Smooth muscle cell (in vitro differentiated cells): ENCODE data around the gene PSPC1. TPM values are rescaled to one million over a fixed set of nuclear protein-coding genes. Genes with fewer than 3 reads are reported as not detected.
"Not testable (repeated sequence)": the region's sequence is repeated elsewhere in the genome, so short reads cannot be mapped to it uniquely, and the experiment has no call there.

Experiments
- DNase-seq: peaks from one replicate; lab custom pipeline; 2025; ENCODE audit not compliant: unreplicated experiment; lab: John Stamatoyannopoulos, UW
- H2AFZ ChIP-seq: fragments of 200-600 bp; sonication (generic); 2 replicates; pipeline ENCODE4 v1.6.0; 2016; ENCODE audit warnings: antibody characterized with exemption, low read depth, mild to moderate bottlenecking
- H3F3A ChIP-seq: fragments of 200-600 bp; sonication (generic); 2 replicates; pipeline ENCODE4 v1.6.0; 2017; ENCODE audit warnings: antibody characterized with exemption, low read depth
- H3K27ac ChIP-seq: fragments of 200-600 bp; sonication (generic); 2 replicates; pipeline ENCODE4 v1.5.1; 2016; ENCODE audit warnings: low read depth, mild to moderate bottlenecking
- H3K27me3 ChIP-seq: fragments of 200-600 bp; sonication (generic); 2 replicates; pipeline ENCODE4 v1.6.1; 2016; ENCODE audit warnings: low read depth, mild to moderate bottlenecking
- H3K36me3 ChIP-seq: fragments of 200-600 bp; sonication (generic); 2 replicates; pipeline ENCODE4 v1.5.1; 2016; ENCODE audit warnings: low read depth
- H3K4me1 ChIP-seq: fragments of 200-600 bp; sonication (generic); 2 replicates; pipeline ENCODE4 v1.5.1; 2016; ENCODE audit warnings: low read depth
- H3K4me2 ChIP-seq: fragments of 200-600 bp; sonication (generic); 2 replicates; pipeline ENCODE4 v1.6.0; 2016; ENCODE audit warnings: mild to moderate bottlenecking
- H3K4me3 ChIP-seq: fragments of 200-600 bp; sonication (generic); 2 replicates; pipeline ENCODE4 v1.5.1; 2016; ENCODE audit warnings: mild to moderate bottlenecking
- H3K79me2 ChIP-seq: fragments of 200-600 bp; sonication (generic); 2 replicates; pipeline ENCODE4 v1.6.0; 2016; ENCODE audit warnings: low read depth, mild to moderate bottlenecking
- H3K9ac ChIP-seq: fragments of 200-600 bp; sonication (generic); 2 replicates; pipeline ENCODE4 v1.6.0; 2016; ENCODE audit warnings: low read depth
- H3K9me3 ChIP-seq: fragments of 200-600 bp; sonication (generic); replicated peaks from 2 replicates; pipeline ENCODE4 v1.5.1; 2016; ENCODE audit warnings: low read depth
- H4K20me1 ChIP-seq: fragments of 200-600 bp; sonication (generic); 2 replicates; pipeline ENCODE4 v1.6.0; 2016; ENCODE audit warnings: low read depth
- CTCF ChIP-seq: fragments of 200-600 bp; sonication (generic); IDR thresholded peaks from 2 replicates; pipeline ENCODE4 v1.5.1; 2017; ENCODE audit warnings: borderline replicate concordance, mild to moderate bottlenecking, antibody characterized with exemption; ENCODE audit not compliant: insufficient read depth, poor library complexity, severe bottlenecking
- WGBS: methylation state at CpG from one replicate; pipeline ENCODE4 v1.1.7; 2016; ENCODE audit warnings: low lambda C conversion rate; 5-methylcytosine and 5-hydroxymethylcytosine counted together
- polyA plus RNA-seq: library from polyadenylated mRNA; unstranded; fragments of >200 nt; fragmentation: Nextera tagmentation; extraction: Ambion mirVana; gene quantifications from 2 replicates; pipeline ENCODE4 v1.2.1, GENCODE V29; 2016
- total RNA-seq: library from RNA; depleted of rRNA; stranded (reverse); fragments of >200 nt; gene quantifications from 2 replicates; pipeline ENCODE4 v1.2.3, GENCODE V29; 2014

The PSPC1 gene
- total and polyA plus RNA-seq, 2 experiments from 2014 or later, result 7.9 to 22.8 TPM

GRCh38 chr13:19713186-19713965 lies 69.4 kb downstream of the PSPC1 start:
- Histone ChIP-seq H3K4me2 (peak overlapping the region; percentile 6), H3K27ac (peak overlapping the region; percentile 59), H3K9me3 (no peaks in the 10 kb centered on the region), H3K4me1 (peaks cover 4% of the 10 kb centered on the region), H4K20me1 (peaks cover 5% of the 10 kb centered on the region), H3K79me2 (peaks cover 22% of the 10 kb centered on the region), H3K27me3 (no peaks in the 10 kb centered on the region), H3K9ac (no peak overlapping the region), H2AFZ (no peak overlapping the region), H3K4me3 (no peak overlapping the region), H3K36me3 (peaks cover 6% of the 10 kb centered on the region), H3F3A (no peaks in the 10 kb centered on the region)
- TF ChIP-seq CTCF, result no peak
- DNase-seq, result no peak
- WGBS, result 57% methylated on average over 10 of the region's 10 CpGs

- H3F3A ChIP-seq, H3K9me3 ChIP-seq, H3K27ac ChIP-seq, DNase-seq, H2AFZ ChIP-seq, H3K4me3 ChIP-seq, H3K27me3 ChIP-seq, H3K4me1 ChIP-seq, H3K36me3 ChIP-seq, H4K20me1 ChIP-seq, H3K4me2 ChIP-seq, H3K9ac ChIP-seq: not testable (repeated sequence)
- peaks cover 24% of the 10 kb centered on the region for H3K79me2 ChIP-seq
Observed at GRCh38 chr13:19709782-19710181, 73.0 kb downstream of the PSPC1 start.

- not testable (repeated sequence) for H2AFZ ChIP-seq, H3K9ac ChIP-seq, H3K4me3 ChIP-seq, H4K20me1 ChIP-seq, H3K36me3 ChIP-seq, DNase-seq, H3K27me3 ChIP-seq, H3K4me2 ChIP-seq, H3K4me1 ChIP-seq, H3K9me3 ChIP-seq, H3F3A ChIP-seq, H3K27ac ChIP-seq
- 100% methylated on average over 1 of the region's 1 CpG for WGBS
- peaks cover 24% of the 10 kb centered on the region for H3K79me2 ChIP-seq
Observed at GRCh38 chr13:19709039-19709438, 73.7 kb downstream of the PSPC1 start.

- Histone ChIP-seq H4K20me1 (peaks cover 11% of the 10 kb centered on the region), H3K79me2 (peaks cover 14% of the 10 kb centered on the region)
- 85% methylated on average over 6 of the region's 6 CpGs for WGBS
- not testable (repeated sequence) for H3K4me2 ChIP-seq, H3K36me3 ChIP-seq, H3F3A ChIP-seq, H3K9ac ChIP-seq, H3K27me3 ChIP-seq, H3K4me1 ChIP-seq, H2AFZ ChIP-seq, H3K27ac ChIP-seq, H3K4me3 ChIP-seq, H3K9me3 ChIP-seq, DNase-seq
Observed at GRCh38 chr13:19704256-19704655, 78.5 kb downstream of the PSPC1 start.

GRCh38 chr13:19701619-19702018 lies 81.1 kb downstream of the PSPC1 start:
- not testable (repeated sequence) for H3K27me3 ChIP-seq, DNase-seq, H3K36me3 ChIP-seq, H2AFZ ChIP-seq, H3K4me2 ChIP-seq, H3K4me3 ChIP-seq, H3K4me1 ChIP-seq, H3K9me3 ChIP-seq, H3K9ac ChIP-seq, H3F3A ChIP-seq
- Histone ChIP-seq H4K20me1 (peaks cover 17% of the 10 kb centered on the region), H3K27ac (peak overlapping the region; percentile 26), H3K79me2 (peaks cover 16% of the 10 kb centered on the region)

- Histone ChIP-seq H4K20me1 (peaks cover 24% of the 10 kb centered on the region), H3K79me2 (peaks cover 11% of the 10 kb centered on the region)
- not testable (repeated sequence) for H3K9me3 ChIP-seq, H3K4me3 ChIP-seq, DNase-seq, H3K27me3 ChIP-seq, H3K4me1 ChIP-seq, H3K27ac ChIP-seq, H3K36me3 ChIP-seq, H3K9ac ChIP-seq, H3F3A ChIP-seq, H2AFZ ChIP-seq, H3K4me2 ChIP-seq
- 83% methylated on average over 3 of the region's 5 CpGs for WGBS
Observed at GRCh38 chr13:19700963-19701362, 81.8 kb downstream of the PSPC1 start.
